ENCODE data around the gene MCTP1. TPM values are rescaled to one million over a fixed set of nuclear protein-coding genes. Genes with fewer than 3 reads are reported as not detected.
A peak's percentile ranks its signal among the peaks of the same experiment; 100 is the strongest.
"Not testable (repeated sequence)": the region's sequence is repeated elsewhere in the genome, so short reads cannot be mapped to it uniquely, and the experiment has no call there.

The MCTP1 gene
- total RNA-seq, 1 donor from 2014 or later = 1.3 TPM

- peak; percentile 29 for ATAC-seq
- no peak for DNase-seq (ENCODE audit: low spot score)
These were observed 241.7 kb downstream of the MCTP1 start for GRCh38 chr5:95043234-95043633.

DNA sequence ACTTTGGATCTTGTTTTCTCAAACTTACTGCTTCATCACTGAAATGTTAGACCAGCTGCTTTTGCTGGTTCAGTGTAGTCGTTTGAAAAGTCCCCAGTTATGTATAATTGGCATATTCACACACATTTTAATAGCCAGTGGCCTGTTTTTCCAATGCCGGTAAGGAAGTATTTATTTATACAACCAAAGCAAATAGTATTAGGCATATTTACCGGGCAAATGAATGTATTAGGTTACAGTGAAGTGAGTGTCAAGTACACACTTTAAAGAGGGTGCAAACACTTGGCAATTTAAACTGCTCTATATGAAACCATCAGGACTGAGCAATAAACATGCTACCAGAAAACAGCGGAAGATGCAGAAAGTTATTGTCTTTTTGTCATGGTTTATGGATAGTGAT is 242.9 kb downstream of the MCTP1 start:
- no peak for ATAC-seq
- no peak for DNase-seq (ENCODE audit: low spot score)

DNA sequence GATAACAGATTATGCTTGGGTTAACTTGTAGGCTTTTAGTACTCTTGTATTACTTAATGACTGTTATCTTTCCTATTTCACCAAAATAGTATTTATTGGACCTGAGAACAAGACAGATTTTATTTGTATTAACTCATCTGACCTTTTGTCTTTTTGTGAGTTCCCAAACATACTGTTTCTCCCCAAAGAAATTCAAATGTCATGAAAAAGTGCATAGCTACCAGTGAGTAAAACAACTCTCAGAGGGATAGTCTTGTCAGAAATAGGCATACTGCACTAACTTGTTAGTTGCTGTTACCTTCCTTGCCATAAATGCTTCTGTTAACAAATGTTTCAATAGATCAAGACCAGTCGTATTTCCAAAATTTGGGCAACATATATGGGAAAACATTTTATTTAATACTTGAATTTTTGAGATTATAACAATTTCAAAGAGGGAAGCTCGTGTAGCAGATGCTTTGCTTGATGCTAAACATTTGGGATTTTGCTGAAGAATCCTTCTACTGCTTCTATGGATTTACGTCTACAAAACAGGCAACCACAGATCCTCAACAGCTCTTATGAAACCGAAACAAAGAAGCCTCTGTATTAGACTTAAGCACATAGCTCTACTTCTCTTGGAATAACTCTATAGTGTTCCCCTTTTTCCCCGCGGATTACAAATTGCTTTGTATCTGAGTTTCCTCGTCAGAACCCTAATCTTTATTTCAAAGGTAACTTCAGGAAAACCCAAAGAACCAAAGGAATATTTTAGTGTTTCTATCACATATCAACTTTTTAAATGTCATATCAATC is 248.8 kb downstream of the MCTP1 start:
- ATAC-seq = no peak
- no peak for DNase-seq (ENCODE audit: low spot score)

GRCh38 chr5:95032801-95033200 is 252.1 kb downstream of the MCTP1 start:
- no peak for DNase-seq (ENCODE audit: low spot score)
- no peak for ATAC-seq

DNA sequence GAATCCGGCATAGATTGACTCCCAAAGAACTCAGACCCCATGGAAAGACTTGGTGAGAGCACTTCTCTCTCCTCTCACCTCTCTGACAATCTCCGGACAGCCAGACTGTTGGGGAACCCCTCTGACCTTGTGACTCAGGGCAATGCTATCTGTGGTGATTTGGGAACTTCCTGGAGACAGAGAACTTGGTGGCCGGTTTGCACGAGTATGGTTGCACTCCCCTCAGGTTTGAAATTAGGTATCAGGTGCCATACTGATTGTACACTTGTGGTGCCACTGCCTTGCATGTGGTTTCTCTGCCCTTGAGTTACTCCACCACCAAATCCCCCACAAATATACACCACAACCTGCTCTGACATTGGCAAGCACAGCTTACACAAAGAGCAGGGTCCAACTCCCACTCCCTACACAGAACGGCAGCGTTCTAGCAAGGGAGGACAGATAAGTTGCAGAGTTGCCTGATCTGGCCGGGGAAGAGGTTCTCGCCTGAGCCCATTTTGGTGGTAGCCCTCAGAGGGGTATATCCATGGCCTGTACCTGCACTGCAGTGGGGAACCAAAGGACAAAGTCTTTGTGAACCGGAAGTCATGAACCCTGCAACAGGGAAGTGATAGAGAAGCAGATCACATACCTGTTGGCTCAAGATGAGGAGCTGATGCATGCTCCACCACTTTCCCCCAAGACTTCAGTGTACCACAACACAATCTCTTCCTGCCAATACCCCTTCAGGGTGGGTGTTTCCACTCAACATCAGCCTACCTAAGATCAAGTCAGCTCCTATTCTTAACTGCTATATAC is 255.1 kb downstream of the MCTP1 start:
- ATAC-seq (no peak), DNase-seq (ENCODE audit: low spot score) (no peak)

GRCh38 chr5:95027775-95028174 is 257.1 kb downstream of the MCTP1 start:
- ATAC-seq = no peak

DNA sequence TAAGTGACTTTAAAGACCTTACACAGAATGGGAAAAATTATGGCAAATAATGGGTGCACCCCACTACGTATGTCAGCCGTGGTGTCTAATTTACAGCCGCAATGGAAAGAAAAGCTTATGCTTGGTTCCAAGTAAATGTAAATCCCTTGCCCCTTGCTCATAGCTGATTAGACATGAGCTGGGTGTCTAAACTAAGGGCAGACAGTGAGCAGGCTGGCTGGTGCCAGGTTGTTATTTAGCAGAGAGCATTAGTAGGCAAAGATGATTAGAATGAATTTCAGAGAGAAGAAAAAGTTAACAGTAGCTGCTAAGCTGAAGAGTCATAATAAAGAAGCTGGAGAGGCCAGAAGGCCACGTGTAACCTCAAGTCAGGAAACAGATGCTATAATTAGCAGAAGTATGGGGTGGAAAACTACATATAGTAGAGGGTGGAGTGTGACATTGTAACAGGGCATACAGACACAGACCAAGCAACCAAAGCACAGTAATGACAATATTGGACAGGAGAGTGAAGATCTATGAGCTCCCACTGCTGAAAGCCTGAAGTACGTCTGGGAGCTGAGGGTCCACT is 257.7 kb downstream of the MCTP1 start:
- DNase-seq (ENCODE audit: low spot score) = no peak

More at GRCh38 chr5:95027775-95028174, 257.1 kb downstream of the MCTP1 start:
- no peak for DNase-seq (ENCODE audit: low spot score)

DNA sequence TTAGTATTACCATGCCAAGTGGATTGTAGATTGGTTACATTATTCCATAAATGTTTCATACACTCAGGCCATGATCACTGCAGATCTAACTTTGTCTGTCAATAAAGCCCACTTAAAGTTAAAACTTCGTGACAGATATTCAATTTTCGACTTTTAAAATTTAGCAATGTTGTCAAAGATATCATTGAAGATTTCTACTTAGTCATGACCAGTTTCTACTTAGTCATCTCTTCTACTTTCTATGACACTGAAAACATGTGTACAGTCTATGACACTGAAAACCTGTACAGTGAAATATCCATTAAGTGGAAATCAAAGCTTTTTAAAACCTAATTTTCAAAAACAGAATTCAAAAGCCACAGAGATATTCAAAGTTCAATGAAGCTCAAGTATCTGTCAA is 258.2 kb downstream of the MCTP1 start:
- no peak for ATAC-seq
- DNase-seq (ENCODE audit: low spot score) = no peak

More for the DNA sequence above, 257.7 kb downstream of the MCTP1 start:
- peak; percentile 36 for ATAC-seq

DNA sequence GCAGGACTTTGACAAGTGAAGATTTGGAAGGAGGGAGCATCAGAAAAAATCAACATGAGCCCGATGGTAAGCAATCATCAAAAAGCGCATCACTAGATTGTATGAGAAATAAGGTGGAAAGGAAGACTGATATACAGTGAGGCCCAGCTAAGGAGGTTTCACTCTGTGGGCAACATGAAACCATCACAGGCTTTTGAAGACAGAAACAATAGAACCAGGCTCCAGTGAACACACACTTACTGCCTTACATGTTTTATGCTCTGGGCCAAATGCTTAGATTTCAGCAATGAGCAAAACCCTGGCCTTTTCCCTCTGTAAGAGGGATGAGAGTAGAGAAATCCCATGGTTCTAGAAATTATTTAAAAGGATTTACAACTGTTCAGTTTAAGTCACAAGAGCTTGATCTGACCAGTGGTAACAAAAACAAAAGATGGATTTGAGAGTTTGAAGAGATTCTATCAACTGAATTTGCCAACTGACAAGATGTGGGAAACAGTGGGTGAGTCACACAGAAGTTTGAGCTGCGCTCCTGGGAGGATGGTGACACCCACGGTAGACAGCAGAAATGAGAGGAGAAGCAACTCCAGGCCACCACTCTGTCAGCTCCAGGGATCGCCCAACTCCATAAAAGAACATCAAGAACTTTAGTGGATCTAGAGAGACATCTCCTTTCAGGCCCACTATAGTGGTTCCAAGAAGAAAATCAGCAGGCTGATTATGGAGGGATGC is 261.8 kb downstream of the MCTP1 start:
- no peak for DNase-seq (ENCODE audit: low spot score)
- no peak for ATAC-seq

DNA sequence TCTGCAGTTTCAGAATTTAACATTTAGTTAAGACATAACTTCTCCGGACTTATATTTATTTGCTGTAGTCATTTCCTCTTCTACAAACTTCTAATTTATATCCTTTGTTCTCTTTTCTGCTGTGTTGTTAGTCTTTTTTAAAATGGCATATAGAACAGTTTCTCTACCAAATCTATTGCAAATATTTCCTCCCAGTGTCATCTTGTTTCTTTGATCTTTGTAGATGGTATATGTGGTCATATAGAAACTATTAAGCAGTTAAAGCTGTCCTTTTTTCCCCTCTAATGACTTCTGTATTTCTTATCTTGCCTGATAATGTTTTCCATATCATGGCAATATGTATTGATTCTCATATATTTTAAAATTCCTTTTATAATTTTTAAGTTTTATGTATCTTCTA is 264.5 kb downstream of the MCTP1 start:
- no peak for ATAC-seq
- no peak for DNase-seq (ENCODE audit: low spot score)

GRCh38 chr5:95018946-95019345 is 265.9 kb downstream of the MCTP1 start:
- no peak for DNase-seq (ENCODE audit: low spot score)
- ATAC-seq = no peak

- ATAC-seq = no peak
- DNase-seq (ENCODE audit: low spot score) = no peak
These were observed 266.4 kb downstream of the MCTP1 start for GRCh38 chr5:95018511-95018910.

DNA sequence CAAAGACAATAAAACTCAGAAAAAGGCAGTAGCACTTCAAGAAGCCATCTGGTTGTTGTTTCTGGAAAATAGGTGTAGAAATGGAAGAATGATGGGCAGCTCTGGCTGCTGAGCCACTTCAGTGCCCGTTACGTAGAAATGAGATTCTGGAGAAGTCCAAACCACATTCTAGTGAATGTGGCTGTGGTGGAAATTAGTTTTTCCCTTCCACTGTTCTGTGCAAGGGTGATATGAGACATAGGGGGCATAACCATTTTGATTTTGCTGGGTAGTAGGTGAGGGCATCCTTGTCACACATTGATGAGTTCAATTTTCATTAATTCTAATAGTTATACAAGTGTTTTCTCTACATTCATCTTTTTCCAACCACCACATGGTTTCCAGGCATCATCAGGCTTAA is 275.1 kb downstream of the MCTP1 start:
- ATAC-seq (no peak), DNase-seq (ENCODE audit: low spot score) (no peak)

DNA sequence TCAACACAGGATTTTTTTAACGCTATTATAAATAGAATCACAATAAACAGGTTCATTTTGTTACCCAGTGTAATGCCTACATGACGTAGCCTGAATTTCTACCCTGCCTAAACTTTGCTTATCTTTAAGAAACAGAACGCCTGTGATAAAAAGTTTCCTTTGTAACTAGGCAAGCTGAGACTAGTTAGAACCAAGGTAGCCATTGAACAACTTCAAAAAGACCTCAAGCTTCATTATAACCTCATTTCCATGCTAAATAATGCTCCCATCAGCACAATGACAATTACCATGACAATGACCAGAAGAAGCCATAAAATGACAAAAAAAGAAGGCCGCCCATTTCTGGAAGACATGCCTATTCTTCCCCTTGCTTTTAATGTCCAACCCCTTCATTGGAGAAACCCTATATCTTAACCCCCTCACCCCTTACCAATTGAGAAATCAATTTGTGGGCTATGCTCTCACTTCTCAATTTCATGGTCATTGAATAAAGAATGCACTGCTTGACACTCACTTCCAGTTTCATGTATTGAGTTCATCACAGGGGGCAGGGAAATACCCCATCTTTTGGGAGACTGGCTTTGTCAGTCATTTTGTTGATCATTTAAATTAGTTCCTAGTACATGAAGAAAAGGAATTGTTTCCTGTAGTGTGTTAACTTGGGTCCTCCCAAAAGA is 276.8 kb downstream of the MCTP1 start:
- DNase-seq (ENCODE audit: low spot score) (no peak), ATAC-seq (no peak)

- DNase-seq (ENCODE audit: low spot score) (no peak), ATAC-seq (no peak)
These were observed 279.1 kb downstream of the MCTP1 start for GRCh38 chr5:95005811-95006210.

- ATAC-seq = no peak
- no peak for DNase-seq (ENCODE audit: low spot score)
These were observed 286.2 kb downstream of the MCTP1 start for GRCh38 chr5:94998670-94999069.

GRCh38 chr5:94994537-94994936 is 290.4 kb downstream of the MCTP1 start:
- DNase-seq (ENCODE audit: low spot score); ATAC-seq: not testable (repeated sequence)

DNA sequence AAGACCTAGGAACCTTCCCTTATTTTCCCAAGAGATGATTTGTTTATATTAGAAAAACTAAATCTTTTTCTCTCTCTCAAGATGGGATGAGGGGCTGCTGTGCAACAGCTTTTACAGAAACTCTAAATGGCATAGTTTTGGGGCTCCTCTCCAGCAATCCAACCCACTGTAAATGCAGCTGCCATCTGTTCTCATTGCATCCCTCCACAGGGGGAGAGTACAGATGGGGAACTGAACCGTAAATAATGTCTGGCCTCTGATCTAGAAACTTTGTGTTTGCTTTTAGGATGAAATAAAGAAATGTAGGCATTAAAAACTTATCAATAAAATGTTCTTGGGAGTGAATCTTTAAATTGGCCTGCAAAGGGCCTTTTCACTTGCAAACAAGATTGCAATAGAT is 291.4 kb downstream of the MCTP1 start:
- DNase-seq (ENCODE audit: low spot score) (no peak), ATAC-seq (no peak)

DNA sequence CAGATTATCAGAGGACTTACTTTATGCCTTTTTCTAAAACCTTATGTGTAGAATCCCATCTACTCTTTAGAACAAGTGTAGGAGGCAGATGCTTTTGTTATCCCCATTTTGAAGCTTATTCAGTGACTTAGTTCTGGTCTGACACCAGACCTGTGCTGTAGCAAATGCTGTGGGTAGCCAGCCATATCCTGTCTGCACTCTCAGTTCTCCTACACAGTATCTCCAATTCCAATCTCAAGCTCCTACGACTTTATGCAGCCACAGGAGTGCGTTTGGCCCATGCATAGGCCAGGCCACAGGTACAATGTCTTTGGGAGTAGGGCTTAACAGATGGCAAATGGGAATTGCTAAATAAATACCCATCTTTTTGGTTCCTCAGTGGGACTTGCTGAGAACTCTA is 292.6 kb downstream of the MCTP1 start:
- DNase-seq (ENCODE audit: low spot score) = no peak

GRCh38 chr5:94983861-94984535 is 300.9 kb downstream of the MCTP1 start:
- no peak for ATAC-seq
- no peak for DNase-seq (ENCODE audit: low spot score)

More for the DNA sequence above, 292.6 kb downstream of the MCTP1 start:
- no peak for ATAC-seq
